ENCODE measurements around the gene COL6A5. TPM values are rescaled to one million over a fixed set of nuclear protein-coding genes. Genes with fewer than 3 reads are reported as not detected.

COL6A5 gene
- total and polyA plus RNA-seq, 2 donors (not counting 1 experiment from before 2014, with no cell fraction given), result 0.06 to 0.66 TPM

DNA sequence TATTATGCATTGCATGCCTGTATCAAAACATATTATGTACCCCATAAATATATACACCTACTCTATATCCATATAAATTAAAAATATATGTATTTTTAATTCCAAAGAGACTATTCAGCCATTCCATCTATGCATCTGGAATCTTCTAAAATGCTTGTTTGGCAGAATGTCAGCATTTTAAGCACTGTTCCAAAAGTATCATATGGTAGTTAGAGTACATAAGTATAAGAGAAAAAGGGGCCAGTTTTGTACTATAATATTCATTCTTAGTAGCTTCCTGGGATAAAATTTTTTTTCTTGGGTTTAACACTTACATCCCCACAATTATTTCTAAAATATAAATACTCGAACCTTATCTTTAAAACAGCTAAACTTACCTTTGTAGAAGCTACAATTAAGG is 111.1 kb downstream of the COL6A5 start:
- no peak for DNase-seq (ENCODE audit: low read depth in 2 of 2)

DNA sequence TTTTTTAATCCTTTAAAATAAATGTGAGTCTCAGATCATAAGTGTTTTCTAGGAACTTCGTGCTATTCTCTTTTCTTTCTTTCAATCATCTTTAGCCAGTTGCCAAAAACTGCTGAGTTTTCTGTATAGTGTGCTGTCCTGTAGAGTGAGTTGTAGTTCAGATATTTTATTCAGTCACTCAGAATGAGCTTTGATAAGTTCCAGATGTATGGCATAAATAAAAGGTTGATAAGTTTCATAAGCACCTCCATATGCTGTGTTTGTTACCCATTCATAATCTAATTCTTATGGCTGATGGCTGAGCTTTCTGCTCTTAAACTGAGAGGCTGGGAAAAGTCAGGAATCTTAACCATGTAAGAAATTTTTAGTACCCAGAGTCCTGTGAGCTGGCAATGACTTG is 112.2 kb downstream of the COL6A5 start:
- H3K9ac ChIP-seq (ENCODE audit: insufficient read depth, low read length), result no peak overlapping the region
- no peaks in the 10 kb centered on the region for H3K4me1 ChIP-seq (ENCODE audit: control insufficient read depth, extremely low read depth, insufficient read depth, low read length)
- H3K36me3 ChIP-seq (ENCODE audit: control insufficient read depth, insufficient read depth, low read length), result no peaks in the 10 kb centered on the region
- no peak overlapping the region for H3K27ac ChIP-seq (ENCODE audit: insufficient read depth, low read length)
- no peaks in the 10 kb centered on the region for H4K20me1 ChIP-seq (ENCODE audit: control insufficient read depth, extremely low read depth, insufficient read depth, low read length)
- H2AFZ ChIP-seq (ENCODE audit: low read length), result no peak overlapping the region
- no peaks in the 10 kb centered on the region for H3K9me3 ChIP-seq (ENCODE audit: control insufficient read depth, insufficient read depth, low read depth, low read length)
- no peak overlapping the region for H3K4me2 ChIP-seq (ENCODE audit: extremely low read depth, insufficient read depth, low read length)
- no peaks in the 10 kb centered on the region for H3K79me2 ChIP-seq (ENCODE audit: control insufficient read depth, insufficient read depth, low read length)
- DNase-seq (ENCODE audit: low read depth in 2 of 2), result no peak
- no peak overlapping the region for H3K4me3 ChIP-seq (replicated peaks in 1 of 4; ENCODE audit: control extremely low read depth in 1 of 4, insufficient read depth in 1 of 4, low read depth in 3 of 4, low read length in 4 of 4)
- no peaks in the 10 kb centered on the region for H3K27me3 ChIP-seq (ENCODE audit: control insufficient read depth, insufficient read depth, low read length)
- TF ChIP-seq EZH2 (IDR thresholded peaks at IDR 0.05; ENCODE audit: low read length, missing control alignments) (no peak), CTCF (conservative IDR thresholded peaks at IDR 0.05 in 1 of 2, IDR thresholded peaks at IDR 0.05 in 1 of 2; ENCODE audit: low read depth in 1 of 2, low read length in 2 of 2) (no peak)

More for the DNA sequence above, 111.1 kb downstream of the COL6A5 start:
- Histone ChIP-seq H3K27me3 (ENCODE audit: control insufficient read depth, insufficient read depth, low read length) (no peaks in the 10 kb centered on the region), H3K4me3 (replicated peaks in 1 of 4; ENCODE audit: control extremely low read depth in 1 of 4, insufficient read depth in 1 of 4, low read depth in 3 of 4, low read length in 4 of 4) (no peak overlapping the region), H2AFZ (ENCODE audit: low read length) (no peak overlapping the region), H3K9me3 (ENCODE audit: control insufficient read depth, insufficient read depth, low read depth, low read length) (no peaks in the 10 kb centered on the region), H3K4me2 (ENCODE audit: extremely low read depth, insufficient read depth, low read length) (no peak overlapping the region), H3K79me2 (ENCODE audit: control insufficient read depth, insufficient read depth, low read length) (no peaks in the 10 kb centered on the region), H3K4me1 (ENCODE audit: control insufficient read depth, extremely low read depth, insufficient read depth, low read length) (no peaks in the 10 kb centered on the region), H4K20me1 (ENCODE audit: control insufficient read depth, extremely low read depth, insufficient read depth, low read length) (no peaks in the 10 kb centered on the region), H3K9ac (ENCODE audit: insufficient read depth, low read length) (no peak overlapping the region), H3K27ac (ENCODE audit: insufficient read depth, low read length) (no peak overlapping the region), H3K36me3 (ENCODE audit: control insufficient read depth, insufficient read depth, low read length) (no peaks in the 10 kb centered on the region)
- TF ChIP-seq EZH2 (IDR thresholded peaks at IDR 0.05; ENCODE audit: low read length, missing control alignments) (no peak), CTCF (conservative IDR thresholded peaks at IDR 0.05 in 1 of 2, IDR thresholded peaks at IDR 0.05 in 1 of 2; ENCODE audit: low read depth in 1 of 2, low read length in 2 of 2) (no peak)

DNA sequence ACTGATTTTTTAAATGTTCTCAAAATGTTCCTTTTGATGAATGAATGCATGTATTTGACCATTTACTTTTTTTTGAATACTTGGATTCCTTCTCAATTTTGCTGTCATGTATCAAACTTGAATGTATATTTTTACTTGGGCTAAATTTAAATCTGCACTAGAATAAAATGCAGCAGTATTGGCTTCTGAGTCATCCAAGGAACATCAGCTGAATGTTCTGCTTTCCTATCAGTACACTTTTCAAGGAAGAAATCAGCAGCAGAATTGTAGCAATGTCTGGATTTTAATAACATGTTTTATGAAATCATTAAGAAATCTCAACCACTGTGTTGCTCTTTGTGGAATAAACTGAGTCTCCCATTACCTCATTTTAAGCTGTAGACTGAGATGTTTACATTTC is 114.5 kb downstream of the COL6A5 start:
- no peak overlapping the region for H3K9ac ChIP-seq (ENCODE audit: insufficient read depth, low read length)
- TF ChIP-seq EZH2 (IDR thresholded peaks at IDR 0.05; ENCODE audit: low read length, missing control alignments), result no peak
- no peak for TF ChIP-seq CTCF (conservative IDR thresholded peaks at IDR 0.05 in 1 of 2, IDR thresholded peaks at IDR 0.05 in 1 of 2; ENCODE audit: low read depth in 1 of 2, low read length in 2 of 2)
- H2AFZ ChIP-seq (ENCODE audit: low read length), result no peak overlapping the region

More for the DNA sequence above, 114.5 kb downstream of the COL6A5 start:
- Histone ChIP-seq H3K36me3 (ENCODE audit: control insufficient read depth, insufficient read depth, low read length) (no peaks in the 10 kb centered on the region), H3K79me2 (ENCODE audit: control insufficient read depth, insufficient read depth, low read length) (no peaks in the 10 kb centered on the region), H3K27ac (ENCODE audit: insufficient read depth, low read length) (no peak overlapping the region), H3K4me3 (replicated peaks in 1 of 4; ENCODE audit: control extremely low read depth in 1 of 4, insufficient read depth in 1 of 4, low read depth in 3 of 4, low read length in 4 of 4) (no peak overlapping the region), H3K4me2 (ENCODE audit: extremely low read depth, insufficient read depth, low read length) (no peak overlapping the region), H3K4me1 (ENCODE audit: control insufficient read depth, extremely low read depth, insufficient read depth, low read length) (no peaks in the 10 kb centered on the region), H3K9me3 (ENCODE audit: control insufficient read depth, insufficient read depth, low read depth, low read length) (no peaks in the 10 kb centered on the region), H4K20me1 (ENCODE audit: control insufficient read depth, extremely low read depth, insufficient read depth, low read length) (no peaks in the 10 kb centered on the region), H3K27me3 (ENCODE audit: control insufficient read depth, insufficient read depth, low read length) (no peaks in the 10 kb centered on the region)
- DNase-seq (ENCODE audit: low read depth in 2 of 2), result no peak
